Measurements from ENCODE around the gene COL28A1.

COL28A1 gene

GRCh38 chr7:7434329-7434728 is 101.3 kb downstream of the COL28A1 start:
- H3K4me3 ChIP-seq (ENCODE audit: low read length), result no peak overlapping the region
- peak; percentile 8 for DNase-seq (ENCODE audit: low read depth)
- TF ChIP-seq, protein P1, sequence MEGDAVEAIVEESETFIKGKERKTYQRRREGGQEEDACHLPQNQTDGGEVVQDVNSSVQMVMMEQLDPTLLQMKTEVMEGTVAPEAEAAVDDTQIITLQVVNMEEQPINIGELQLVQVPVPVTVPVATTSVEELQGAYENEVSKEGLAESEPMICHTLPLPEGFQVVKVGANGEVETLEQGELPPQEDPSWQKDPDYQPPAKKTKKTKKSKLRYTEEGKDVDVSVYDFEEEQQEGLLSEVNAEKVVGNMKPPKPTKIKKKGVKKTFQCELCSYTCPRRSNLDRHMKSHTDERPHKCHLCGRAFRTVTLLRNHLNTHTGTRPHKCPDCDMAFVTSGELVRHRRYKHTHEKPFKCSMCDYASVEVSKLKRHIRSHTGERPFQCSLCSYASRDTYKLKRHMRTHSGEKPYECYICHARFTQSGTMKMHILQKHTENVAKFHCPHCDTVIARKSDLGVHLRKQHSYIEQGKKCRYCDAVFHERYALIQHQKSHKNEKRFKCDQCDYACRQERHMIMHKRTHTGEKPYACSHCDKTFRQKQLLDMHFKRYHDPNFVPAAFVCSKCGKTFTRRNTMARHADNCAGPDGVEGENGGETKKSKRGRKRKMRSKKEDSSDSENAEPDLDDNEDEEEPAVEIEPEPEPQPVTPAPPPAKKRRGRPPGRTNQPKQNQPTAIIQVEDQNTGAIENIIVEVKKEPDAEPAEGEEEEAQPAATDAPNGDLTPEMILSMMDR (conservative IDR thresholded peaks at IDR 0.05; ENCODE audit: low read length), result no peak

DNA sequence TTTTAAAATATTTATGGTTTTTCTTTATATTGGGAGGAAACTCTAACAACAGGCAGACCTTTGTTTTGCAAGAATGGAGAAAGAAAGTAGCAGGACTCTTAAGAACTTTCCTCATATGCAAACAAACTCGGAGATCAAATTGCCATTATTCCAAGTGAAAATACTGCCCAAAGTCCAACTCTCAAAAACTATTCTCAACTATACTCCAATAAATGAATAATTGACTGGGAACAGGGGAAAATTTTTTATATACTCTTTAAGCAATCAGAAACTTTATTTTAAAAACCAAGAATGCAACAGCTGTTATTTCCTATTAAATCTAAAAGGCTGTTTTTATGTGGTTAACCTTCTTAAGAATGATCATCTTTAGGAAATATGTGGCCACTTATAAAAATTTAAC is 101.9 kb downstream of the COL28A1 start:
- DNase-seq (ENCODE audit: low read depth), result peak; percentile 36
- H3K4me3 ChIP-seq (ENCODE audit: low read length), result no peak overlapping the region
- TF ChIP-seq, protein P1 (conservative IDR thresholded peaks at IDR 0.05; ENCODE audit: low read length), result no peak

DNA sequence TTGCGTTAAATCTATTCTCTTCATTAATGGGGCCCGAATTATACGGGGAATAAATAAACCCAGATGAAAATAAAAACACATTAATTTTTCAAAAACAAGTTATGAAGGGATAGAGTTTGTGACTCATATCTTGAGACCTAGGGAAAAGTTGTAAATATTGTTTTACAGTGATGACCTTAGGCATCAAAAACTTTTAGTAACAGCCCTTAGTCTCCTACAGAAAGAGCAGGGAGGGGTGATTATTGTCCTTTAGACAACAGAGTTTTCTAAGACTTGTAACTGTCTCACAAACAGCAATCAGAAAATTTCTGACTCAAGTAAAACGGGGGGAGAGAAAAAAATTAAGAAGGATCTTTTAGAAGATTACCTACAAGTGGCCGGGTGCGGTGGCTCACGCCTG is 102.7 kb downstream of the COL28A1 start:
- TF ChIP-seq, protein P1 (conservative IDR thresholded peaks at IDR 0.05; ENCODE audit: low read length), result no peak
- DNase-seq (ENCODE audit: low read depth), result no peak
- no peak overlapping the region for H3K4me3 ChIP-seq (ENCODE audit: low read length)

DNA sequence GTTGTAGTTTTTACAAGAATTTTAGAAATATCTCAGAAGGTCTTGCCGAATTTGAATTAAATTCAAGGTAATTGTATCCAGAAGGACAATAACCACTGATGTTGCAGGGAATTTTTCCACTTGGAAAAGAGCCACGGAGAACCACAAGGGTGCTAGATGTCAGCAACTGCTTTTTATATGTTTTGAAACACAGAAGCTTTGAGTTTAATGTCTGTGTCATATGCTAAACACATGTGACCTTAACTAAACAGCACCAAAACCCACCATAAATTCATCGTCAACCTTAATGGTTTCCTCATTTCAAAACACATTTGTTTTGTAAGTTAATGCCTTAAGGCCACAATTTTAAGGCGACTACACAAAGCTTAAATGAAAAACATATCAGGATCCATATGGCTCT is 106.9 kb downstream of the COL28A1 start:
- DNase-seq (ENCODE audit: low read depth), result peak; percentile 95
- H3K4me3 ChIP-seq (ENCODE audit: low read length), result no peak overlapping the region
- TF ChIP-seq, protein P1 (conservative IDR thresholded peaks at IDR 0.05; ENCODE audit: low read length), result no peak

GRCh38 chr7:7427363-7427762 is 108.3 kb downstream of the COL28A1 start:
- DNase-seq (ENCODE audit: low read depth), result peak; percentile 22
- H3K4me3 ChIP-seq (ENCODE audit: low read length), result no peak overlapping the region
- TF ChIP-seq, protein P1 (conservative IDR thresholded peaks at IDR 0.05; ENCODE audit: low read length), result no peak

DNA sequence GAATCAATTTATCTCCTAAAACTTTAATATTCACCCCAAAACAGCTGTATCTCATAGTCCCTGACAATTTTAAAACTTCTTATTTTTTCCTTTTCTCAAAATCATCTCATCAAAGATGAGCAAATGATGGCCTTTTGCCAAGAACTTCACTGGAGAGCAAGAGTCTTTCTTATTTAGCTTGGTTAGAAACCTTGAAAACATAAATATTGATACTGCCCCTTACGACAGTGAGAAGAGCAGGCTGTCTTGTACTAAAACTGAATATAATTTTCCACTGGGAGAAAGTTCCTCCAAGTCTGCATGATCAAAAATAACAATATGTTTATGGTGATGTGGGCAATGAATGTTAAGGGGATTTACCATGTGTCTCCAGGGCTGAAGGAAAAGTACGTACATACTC is 109.0 kb downstream of the COL28A1 start:
- H3K4me3 ChIP-seq (ENCODE audit: low read length), result no peak overlapping the region
- DNase-seq (ENCODE audit: low read depth), result no peak
- TF ChIP-seq, protein P1 (conservative IDR thresholded peaks at IDR 0.05; ENCODE audit: low read length), result no peak

DNA sequence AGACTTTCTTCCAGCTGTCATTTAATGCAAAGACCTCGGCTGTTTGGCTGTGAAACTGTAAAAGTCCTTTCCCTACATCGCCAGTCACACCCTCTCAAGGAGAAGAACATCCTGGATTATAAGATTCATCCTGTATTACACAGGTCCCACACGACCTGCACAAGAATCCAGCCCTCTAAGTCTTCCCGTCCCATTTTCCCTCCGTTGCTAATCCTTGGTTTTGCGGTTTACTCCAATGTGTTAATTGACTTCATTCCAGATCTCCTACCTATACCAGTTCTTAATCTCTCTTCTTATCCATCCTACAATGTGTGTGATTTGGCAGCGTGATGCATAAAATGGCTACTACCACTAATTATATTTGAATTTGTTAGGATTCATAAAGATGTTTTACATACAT is 110.4 kb downstream of the COL28A1 start:
- TF ChIP-seq, protein P1 (conservative IDR thresholded peaks at IDR 0.05; ENCODE audit: low read length), result no peak
- DNase-seq (ENCODE audit: low read depth), result no peak
- H3K4me3 ChIP-seq (ENCODE audit: low read length), result no peak overlapping the region

Data from AG10803 (cell line).